DOHH2 (cell line): ENCODE data around the gene BBX.

ENCODE experiments used
- H3F3A ChIP-seq: fragments of 200-600 bp; sonication (generic), shearing (Covaris generic); 2 replicates; pipeline ENCODE4 v1.6.0; 2016; ENCODE audit warnings: antibody characterized with exemption, mild to moderate bottlenecking; ENCODE audit not compliant: control insufficient read depth, insufficient read depth
- H3K27ac ChIP-seq: fragments of 200-600 bp; sonication (generic); 2 replicates; pipeline ENCODE4 v1.5.1; 2014; ENCODE audit warnings: low read depth, mild to moderate bottlenecking, low read length, moderate library complexity
- H3K27me3 ChIP-seq: fragments of 200-600 bp; sonication (generic); 2 replicates; pipeline ENCODE4 v1.6.1; 2014; ENCODE audit warnings: mild to moderate bottlenecking, low read length, mixed read lengths; ENCODE audit not compliant: control insufficient read depth
- H3K36me3 ChIP-seq: fragments of 200-600 bp; sonication (generic); 2 replicates; pipeline ENCODE4 v1.6.1; 2014; ENCODE audit warnings: mild to moderate bottlenecking, low read length, moderate library complexity, mixed read lengths; ENCODE audit not compliant: control insufficient read depth
- H3K4me1 ChIP-seq: fragments of 200-600 bp; sonication (generic); 2 replicates; pipeline ENCODE4 v1.6.1; 2014; ENCODE audit warnings: mild to moderate bottlenecking, low read length, mixed read lengths; ENCODE audit not compliant: control insufficient read depth
- H3K4me2 ChIP-seq: fragments of 200-600 bp; sonication (generic); 2 replicates; pipeline ENCODE4 v1.6.0; 2014; ENCODE audit warnings: mild to moderate bottlenecking, low read length, moderate library complexity
- H3K4me3 ChIP-seq: fragments of 200-600 bp; sonication (generic); 2 replicates; pipeline ENCODE4 v1.5.1; 2014; ENCODE audit warnings: mild to moderate bottlenecking, low read length, mixed read lengths
- H3K79me2 ChIP-seq: fragments of 200-600 bp; sonication (generic); 2 replicates; pipeline ENCODE4 v1.6.1; 2014; ENCODE audit warnings: mild to moderate bottlenecking, low read length, mixed read lengths; ENCODE audit not compliant: control insufficient read depth
- H3K9me2 ChIP-seq: fragments of 200-600 bp; sonication (generic); replicated peaks from 2 replicates; pipeline ENCODE4 v1.6.1; 2014; ENCODE audit warnings: mild to moderate bottlenecking, low read length, mixed read lengths; ENCODE audit not compliant: control insufficient read depth
- H3K9me3 ChIP-seq: fragments of 200-600 bp; sonication (generic); 2 replicates; pipeline ENCODE4 v1.6.1; 2014; ENCODE audit warnings: antibody characterized with exemption, low read length, mixed read lengths; ENCODE audit not compliant: control insufficient read depth, insufficient read depth
- H4K20me1 ChIP-seq: fragments of 200-600 bp; sonication (generic); 2 replicates; pipeline ENCODE4 v1.6.0; 2014; ENCODE audit warnings: low read depth, mild to moderate bottlenecking, antibody characterized with exemption, low read length, moderate library complexity; ENCODE audit not compliant: control insufficient read depth, insufficient read depth
- CTCF ChIP-seq: fragments of 200-600 bp; sonication (generic); IDR thresholded peaks from one replicate; pipeline ENCODE4 v1.5.1; 2014; ENCODE audit warnings: antibody characterized with exemption, mild to moderate bottlenecking, low read depth, low read length; ENCODE audit not compliant: poor library complexity, severe bottlenecking
- EZH2phosphoT487 ChIP-seq: fragments of 200-600 bp; sonication (generic); IDR thresholded peaks from 2 replicates; pipeline ENCODE4 v1.6.1; 2017; ENCODE audit warnings: borderline replicate concordance, mild to moderate bottlenecking, antibody characterized with exemption, low read length, moderate library complexity, mixed read lengths

BBX gene

GRCh38 chr3:107488942-107489341, 33.8 kb upstream of the BBX start:
- H3K9me3 ChIP-seq: no peaks in the 10 kb centered on the region
- H3K4me1 ChIP-seq: no peaks in the 10 kb centered on the region
- no peaks in the 10 kb centered on the region for H3K9me2 ChIP-seq
- H4K20me1 ChIP-seq: no peaks in the 10 kb centered on the region
- peaks cover 8% of the 10 kb centered on the region for H3K27me3 ChIP-seq
- no peaks in the 10 kb centered on the region for H3F3A ChIP-seq
- H3K4me2 ChIP-seq: no peak overlapping the region
- H3K4me3 ChIP-seq: no peak overlapping the region
- H3K27ac ChIP-seq: no peak overlapping the region
- no peaks in the 10 kb centered on the region for H3K79me2 ChIP-seq
- no peak for TF ChIP-seq CTCF
- H3K36me3 ChIP-seq: no peaks in the 10 kb centered on the region

GRCh38 chr3:107493134-107493533, 29.6 kb upstream of the BBX start:
- Histone ChIP-seq H3K4me1 (no peaks in the 10 kb centered on the region), H3K27ac (no peak overlapping the region), H3K27me3 (peaks cover 8% of the 10 kb centered on the region), H3F3A (no peaks in the 10 kb centered on the region), H3K4me2 (no peak overlapping the region), H3K9me3 (no peaks in the 10 kb centered on the region), H4K20me1 (no peaks in the 10 kb centered on the region), H3K4me3 (no peak overlapping the region), H3K9me2 (no peaks in the 10 kb centered on the region), H3K36me3 (no peaks in the 10 kb centered on the region), H3K79me2 (no peaks in the 10 kb centered on the region)
- TF ChIP-seq CTCF (no peak), EZH2phosphoT487 (no peak)

GRCh38 chr3:107496855-107497254, 25.9 kb upstream of the BBX start:
- Histone ChIP-seq H3K4me2 (no peak overlapping the region), H3K4me3 (no peak overlapping the region), H3K27me3 (peaks cover 8% of the 10 kb centered on the region), H3K9me2 (no peaks in the 10 kb centered on the region), H4K20me1 (no peaks in the 10 kb centered on the region), H3F3A (no peaks in the 10 kb centered on the region), H3K4me1 (no peaks in the 10 kb centered on the region), H3K9me3 (no peaks in the 10 kb centered on the region), H3K27ac (no peak overlapping the region), H3K79me2 (no peaks in the 10 kb centered on the region), H3K36me3 (no peaks in the 10 kb centered on the region)
- TF ChIP-seq EZH2phosphoT487 (no peak), CTCF (no peak)

- Histone ChIP-seq H3K4me3 (no peak overlapping the region), H3F3A (no peaks in the 10 kb centered on the region), H3K9me2 (no peaks in the 10 kb centered on the region), H3K79me2 (no peaks in the 10 kb centered on the region), H3K36me3 (no peaks in the 10 kb centered on the region), H4K20me1 (no peaks in the 10 kb centered on the region), H3K27me3 (peaks cover 3% of the 10 kb centered on the region; the same call in 1 of the 2 replicates), H3K4me2 (no peak overlapping the region), H3K27ac (no peak overlapping the region), H3K9me3 (no peaks in the 10 kb centered on the region), H3K4me1 (no peaks in the 10 kb centered on the region)
- no peak for TF ChIP-seq EZH2phosphoT487
- TF ChIP-seq CTCF: no peak
Observed at GRCh38 chr3:107498646-107499045, 24.1 kb upstream of the BBX start.
